ENCODE measurements around the gene TACC3. TPM values are rescaled to one million over a fixed set of nuclear protein-coding genes. Genes with fewer than 3 reads are reported as not detected.

The TACC3 gene
- total RNA-seq, 1 experiment from 2014 or later: 207 TPM

GRCh38 chr4:1746265-1746691 lies 25.0 kb downstream of the TACC3 start:
- peak; percentile 98 for DNase-seq (ENCODE audit: low spot score)
- Mint-ChIP-seq H3K9me3 (no peaks in the 10 kb centered on the region), H3K27ac (no peak overlapping the region), H3K27me3 (ENCODE audit: low read depth) (peaks cover 2% of the 10 kb centered on the region; the same call in 1 of the 2 replicates), H3K36me3 (peaks cover 31% of the 10 kb centered on the region), H3K4me1 (no peaks in the 10 kb centered on the region), H3K4me3 (no peak overlapping the region)
- POLR2A ChIA-PET: no interaction called here
- ATAC-seq: peak; percentile 87
- CTCF ChIA-PET: interaction anchor here (1.4 to 4.1 kb wide), 4 partner anchors 13 to 53 kb away, joined by 4 to 115 read pairs (median 53); partner anchors contain the start of gene FGFR3
- TF ChIP-seq SMAD4 (CRISPR knock-in tag; IDR thresholded peaks at IDR 0.05) (no peak), AFF4 (CRISPR knock-in tag; IDR thresholded peaks at IDR 0.05; ENCODE audit: borderline replicate concordance) (no peak), CBFB (CRISPR knock-in tag; IDR thresholded peaks at IDR 0.05; ENCODE audit: low read depth) (no peak), SOX15 (CRISPR knock-in tag; IDR thresholded peaks at IDR 0.05) (no peak), NFATC4 (CRISPR knock-in tag; IDR thresholded peaks at IDR 0.05) (peak; percentile 47; the same call in 1 of the 2 replicates), ATF2 (CRISPR knock-in tag; IDR thresholded peaks at IDR 0.05; ENCODE audit: borderline replicate concordance, low read depth) (no peak), FOXK1 (CRISPR knock-in tag; IDR thresholded peaks at IDR 0.05) (peak; percentile 43; the same call in 1 of the 2 replicates), E2F5 (CRISPR knock-in tag; IDR thresholded peaks at IDR 0.05) (no peak), ETV6 (CRISPR knock-in tag; IDR thresholded peaks at IDR 0.05) (peak; percentile 40; the same call in 1 of the 2 replicates), ELF4 (CRISPR knock-in tag; IDR thresholded peaks at IDR 0.05; ENCODE audit: low read depth) (no peak), ZNF219 (CRISPR knock-in tag; IDR thresholded peaks at IDR 0.05; ENCODE audit: borderline replicate concordance) (no peak), ZBTB21 (CRISPR knock-in tag; IDR thresholded peaks at IDR 0.05; ENCODE audit: borderline replicate concordance) (no peak), PREB (CRISPR knock-in tag; IDR thresholded peaks at IDR 0.05; ENCODE audit: borderline replicate concordance) (no peak), CREM (CRISPR knock-in tag; IDR thresholded peaks at IDR 0.05) (no peak), NFE2L1 (CRISPR knock-in tag; IDR thresholded peaks at IDR 0.05) (no peak), GABPB1 (CRISPR knock-in tag; IDR thresholded peaks at IDR 0.05) (0 out of 2 replicates have a peak, but pooled peaks have one; percentile 18), NFYB (CRISPR knock-in tag; conservative IDR thresholded peaks at IDR 0.05; ENCODE audit: low read depth) (no peak), ERG (CRISPR knock-in tag; IDR thresholded peaks at IDR 0.05) (no peak; the same call in 1 of the 2 replicates), ZBTB43 (CRISPR knock-in tag; IDR thresholded peaks at IDR 0.05) (no peak), NR1H2 (CRISPR knock-in tag; IDR thresholded peaks at IDR 0.05) (no peak), ZNF138 (CRISPR knock-in tag; conservative IDR thresholded peaks at IDR 0.05) (no peak), ATF6 (CRISPR knock-in tag; IDR thresholded peaks at IDR 0.05) (no peak), ZNF425 (CRISPR knock-in tag; conservative IDR thresholded peaks at IDR 0.05) (no peak), ESRRA (CRISPR knock-in tag; IDR thresholded peaks at IDR 0.05; ENCODE audit: borderline replicate concordance) (no peak)

All from WTC11 (cell line).